K562 (cell line): ENCODE measurements around the gene MYB. TPM values are rescaled to one million over a fixed set of nuclear protein-coding genes. Genes with fewer than 3 reads are reported as not detected.
A peak's percentile ranks its signal among the peaks of the same experiment; 100 is the strongest.

Source experiments
- ATAC-seq: fragments of 200-7000 bp; cut with Tn5 transposase; 3 replicates; pipeline ENCODE4 v1.9.1; 2020; ENCODE audit warnings: moderate library complexity
- BruUV-seq: library from RNA; stranded (reverse); fragments of 400-500 nt; replicated peaks from 2 replicates; lab custom pipeline; 2021; lab: Mats Ljungman, UMichigan
- CTCF ChIA-PET: fragments of 300-600 bp; formaldehyde crosslinking; extraction: SDS; loops from one replicate; lab custom pipeline; 2021; ENCODE audit warnings: low intra/inter-chr PET ratio; lab: Yijun Ruan, JAX
- POLR2A ChIA-PET: fragments of 300-600, 350-650 bp; sonication (Branson Sonifier 250); formaldehyde crosslinking; extraction: SDS; loops from one replicate; lab custom pipeline; 2021; ENCODE audit warnings: antibody characterized with exemption, inconsistent platforms; lab: Yijun Ruan, JAX
- DNase-seq, 4 experiments: peaks; one replicate each; pipeline versions ENCODE4 v3.0.0 to v3.0.0-alpha.2; 2011 to 2018; ENCODE audit warnings: low spot score in 3 of 4, mixed read lengths in 3 of 4; ENCODE audit errors: extremely low read depth in 1 of 4
- FAIRE-seq: peaks from 2 replicates; lab custom pipeline; 2011; peaks lifted over from hg19 to GRCh38; lab: Jason Lieb, UNC
- H2AFZ ChIP-seq: 2 replicates; pipeline ENCODE4 v1.6.0; 2011; ENCODE audit warnings: low read depth, low read length, control low read depth, inconsistent platforms
- H3K27ac ChIP-seq: fragments of 200-600 bp; 3 replicates; pipeline ENCODE4 v1.8.0; 2011; ENCODE audit warnings: low read depth, mild to moderate bottlenecking, control low read depth, inconsistent platforms, low read length, moderate library complexity, mixed read lengths; ENCODE audit errors: extremely low read depth
- H3K27me3 ChIP-seq, 2 experiments: fragments of 300-600 bp in 1 of 2; 2 replicates in 1 of 2; 3 replicates in 1 of 2; pipeline versions ENCODE4 v1.6.0 to v1.8.0; 2011; ENCODE audit warnings: inconsistent platforms in 2 of 2, low read length in 2 of 2, mild to moderate bottlenecking in 1 of 2, mixed read lengths in 1 of 2, moderate library complexity in 1 of 2; ENCODE audit not compliant: control insufficient read depth in 2 of 2, insufficient read depth in 2 of 2
- H3K36me3 ChIP-seq: fragments of 300-600 bp; 3 replicates; pipeline ENCODE4 v1.8.0; 2011; ENCODE audit warnings: mild to moderate bottlenecking, low read length, inconsistent platforms; ENCODE audit not compliant: control insufficient read depth, insufficient read depth
- H3K4me1 ChIP-seq, 2 experiments: fragments of 200-600 bp in 1 of 2; replicated peaks in 1 of 2; 2 replicates in 1 of 2; 3 replicates in 1 of 2; pipeline versions ENCODE4 v1.5.1 to v1.8.0; 2011; ENCODE audit warnings: inconsistent platforms in 2 of 2, low read length in 2 of 2, mild to moderate bottlenecking in 1 of 2, mixed read lengths in 1 of 2, moderate library complexity in 1 of 2; ENCODE audit not compliant: control insufficient read depth in 2 of 2, insufficient read depth in 2 of 2
- H3K4me2 ChIP-seq: 2 replicates; pipeline ENCODE4 v1.6.1; 2011; ENCODE audit warnings: low read length, control low read depth, inconsistent platforms, mixed read lengths; ENCODE audit not compliant: insufficient read depth
- H3K4me3 ChIP-seq: fragments of 200-600 bp; sonication (generic), shearing (Covaris generic); 2 replicates; pipeline ENCODE4 v1.5.1; 2016; ENCODE audit warnings: control low read depth, inconsistent platforms
- H3K79me2 ChIP-seq: fragments of 200-600 bp; 3 replicates; pipeline ENCODE4 v1.8.0; 2011; ENCODE audit warnings: low read length, inconsistent platforms; ENCODE audit not compliant: control insufficient read depth, insufficient read depth
- H3K9ac ChIP-seq, 2 experiments: 2 replicates each; pipeline versions ENCODE4 v1.6.0 to v1.6.1; 2011; ENCODE audit warnings: low read depth in 2 of 2, low read length in 2 of 2, control low read depth in 1 of 2, inconsistent platforms in 1 of 2, mild to moderate bottlenecking in 1 of 2, mixed read lengths in 1 of 2; ENCODE audit not compliant: insufficient read depth in 1 of 2
- H3K9me1 ChIP-seq: one replicate; pipeline ENCODE4 v1.6.0; 2011; ENCODE audit warnings: inconsistent platforms, mild to moderate bottlenecking, low read length, moderate library complexity; ENCODE audit not compliant: control insufficient read depth, insufficient read depth
- H3K9me3 ChIP-seq: replicated peaks from 2 replicates; pipeline ENCODE4 v1.5.1; 2011; ENCODE audit warnings: low read depth, low read length, inconsistent platforms; ENCODE audit not compliant: control insufficient read depth, insufficient read depth
- H4K20me1 ChIP-seq: replicated peaks from 2 replicates; pipeline ENCODE4 v1.6.1; 2011; ENCODE audit warnings: low read length, inconsistent platforms, mixed read lengths; ENCODE audit not compliant: control insufficient read depth, insufficient read depth
- HDAC8 ChIP-seq: fragments of 450-650 bp; IDR thresholded peaks from 2 replicates; pipeline ENCODE4 v1.6.1; 2016; ENCODE audit warnings: mild to moderate bottlenecking, missing genetic modification characterization, moderate library complexity, missing compliant biosample characterization
- KLF16 ChIP-seq: IDR thresholded peaks from 2 replicates; pipeline ENCODE4 v1.6.1; 2016; ENCODE audit warnings: antibody characterized with exemption
- KLF6 ChIP-seq: fragments of 250-450 bp; sonication (Bioruptor Pico); IDR thresholded peaks from 2 replicates; pipeline ENCODE4 v1.4.0; 2020; ENCODE audit warnings: mild to moderate bottlenecking, moderate library complexity, borderline replicate concordance
- MECOM ChIP-seq: fragments of 250-450 bp; sonication (Bioruptor Pico); IDR thresholded peaks from 2 replicates; pipeline ENCODE4 v1.8.0; 2022; ENCODE audit warnings: inconsistent platforms
- POLR2A ChIP-seq: fragments of 450-650 bp; conservative IDR thresholded peaks from 2 replicates; pipeline ENCODE4 v1.6.1; 2016
- POLR2B ChIP-seq: fragments of 450-650 bp; IDR thresholded peaks from 2 replicates; pipeline ENCODE4 v1.6.1; 2018; ENCODE audit warnings: low read depth; ENCODE audit not compliant: partially characterized antibody
- RUNX1 ChIP-seq: sonication (generic); IDR thresholded peaks from 2 replicates; pipeline ENCODE4 v1.6.1; 2016; ENCODE audit warnings: antibody characterized with exemption, low read depth
- SMAD3 ChIP-seq: fragments of 450-650 bp; formaldehyde crosslinking; conservative IDR thresholded peaks from 2 replicates; pipeline ENCODE4 v1.4.0; 2020; ENCODE audit warnings: mild to moderate bottlenecking
- SRSF3 ChIP-seq: fragments of 200-400 bp; formaldehyde crosslinking; IDR thresholded peaks from 2 replicates; pipeline ENCODE4 v1.6.1; 2016; ENCODE audit warnings: mild to moderate bottlenecking, low read length, moderate library complexity; ENCODE audit not compliant: insufficient read depth
- SUPT5H ChIP-seq: fragments of 450-650 bp; IDR thresholded peaks from 2 replicates; pipeline ENCODE4 v1.6.1; 2016
- ZC3H11A ChIP-seq: IDR thresholded peaks from 2 replicates; pipeline ENCODE4 v1.6.1; 2012; ENCODE audit warnings: low read depth, low read length, improper control_type of control experiment
- ZNF184 ChIP-seq: sonication (generic); formaldehyde crosslinking; IDR thresholded peaks from 2 replicates; pipeline ENCODE4 v1.5.0; 2020; ENCODE audit warnings: missing genetic modification reagents
- ZNF282 ChIP-seq: sonication (generic); formaldehyde crosslinking; IDR thresholded peaks from 2 replicates; pipeline ENCODE4 v1.8.1; 2023; ENCODE audit warnings: missing genetic modification reagents
- ZNF311 ChIP-seq: fragments of 250-450 bp; sonication (Bioruptor Pico); IDR thresholded peaks from 2 replicates; pipeline ENCODE4 v1.4.0; 2020; ENCODE audit warnings: mild to moderate bottlenecking, moderate library complexity
- WGBS: fragments of 100-300 bp; shearing (Covaris generic); methylation state at CpG from one replicate; pipeline ENCODE4 v1.1.6; 2016; ENCODE audit warnings: low coverage, mixed read lengths; ENCODE audit not compliant: insufficient coverage; ENCODE audit errors: missing lambda C conversion rate; 5-methylcytosine and 5-hydroxymethylcytosine counted together
- in situ Hi-C: fragments of 300-500 bp; cut with MboI; formaldehyde crosslinking; loops from 4 replicates; pipeline ENCODE4 v1.15.0; 2018; ENCODE audit warnings: inconsistent platforms, mixed read lengths
- intact Hi-C: fragments of 100-400 bp; cut with micrococcal nuclease; formaldehyde crosslinking; loops from 2 replicates; pipeline ENCODE4 v1.14.2; 2022
- polyA plus RNA-seq, 8 experiments: library from polyadenylated mRNA; depleted of rRNA in 4 of 8; stranded (reverse) in 5 of 8; unstranded in 3 of 8; fragments of >200 nt; fragmentation: Nextera tagmentation in 2 of 8; fragmentation: Illumina TruSeq in 1 of 8; extraction: Ambion mirVana in 2 of 8; extraction: Trizol in 1 of 8; gene quantifications; 2 replicates each; pipeline versions ENCODE4 v1.2.1 to v1.2.3, GENCODE V29; 2011 to 2014; ENCODE audit warnings: inconsistent platforms in 1 of 8, missing spikeins in 1 of 8
- total RNA-seq, 7 experiments: library from RNA; depleted of rRNA in 6 of 7; stranded (reverse); fragments of >200 nt in 6 of 7; fragmentation: Illumina TruSeq in 2 of 7; extraction: Trizol in 2 of 7; gene quantifications; 2 replicates each; pipeline versions ENCODE4 v1.2.1 to v1.2.3, GENCODE V29; 2011 to 2021; ENCODE audit warnings: low replicate concordance in 1 of 7
- TF ChIP-seq, protein P1 (sequence below): fragments of 450-650 bp; IDR thresholded peaks from 2 replicates; pipeline ENCODE4 v1.6.1; 2016
- TF ChIP-seq, protein P2 (sequence below): fragments of 250-450 bp; sonication (Bioruptor Pico); IDR thresholded peaks from 2 replicates; pipeline ENCODE4 v1.4.0; 2020; ENCODE audit warnings: mild to moderate bottlenecking

MYB gene
- total and polyA plus RNA-seq, 9 of the 15 experiments (the other 6 are each of a cell fraction or from before 2014, with no cell fraction given), result 35.8 to 218 (median 140) TPM

DNA sequence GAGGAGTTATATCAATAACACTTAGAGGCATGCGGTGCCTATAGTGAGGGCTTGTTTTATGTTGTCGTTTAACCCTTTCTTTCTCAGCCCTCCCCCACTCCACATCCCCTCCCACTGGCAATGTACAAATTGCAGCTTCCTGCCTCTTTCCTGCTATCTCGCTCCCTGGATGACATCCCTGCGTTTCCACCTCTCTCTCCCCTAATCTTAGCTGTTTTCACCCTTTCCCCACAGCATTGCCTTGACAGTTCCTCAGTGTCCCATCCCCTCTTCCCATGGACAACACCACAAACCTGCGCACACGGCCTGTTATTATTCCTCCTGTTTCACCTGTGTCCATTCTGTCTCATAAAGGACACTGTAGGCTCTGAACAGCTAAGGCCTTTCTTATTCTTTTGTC lies 34.5 kb downstream of the MYB start:
- WGBS, result 79% methylated on average over 6 of the region's 6 CpGs
- H3K4me1 ChIP-seq, result no peaks in the 10 kb centered on the region; a peak in 1 of 5 replicates
- intact Hi-C loops, result loop anchor here (5.0 kb wide), 1 partner anchor 222 kb away; no protein-coding TSS in a partner anchor
- no peak overlapping the region for H3K9ac ChIP-seq
- no peaks in the 10 kb centered on the region for H3K27me3 ChIP-seq
- H2AFZ ChIP-seq, result no peak overlapping the region
- ATAC-seq (peak; percentile 14), FAIRE-seq (no peak), DNase-seq (no peak)
- H3K79me2 ChIP-seq, result 0 out of 3 replicates have a peak, but pooled peaks cover 9% of the 10 kb centered on the region
- no peaks in the 10 kb centered on the region for H4K20me1 ChIP-seq
- no peak overlapping the region for H3K4me3 ChIP-seq
- BruUV-seq, result no TSS peak
- TF ChIP-seq ZNF184 (CRISPR knock-in tag), result no peak
- TF ChIP-seq SUPT5H, result peak; percentile 57; the same call in 1 of the 2 replicates
- TF ChIP-seq HDAC8 (tag), result no peak
- peak; percentile 60; the same call in 1 of the 2 replicates for TF ChIP-seq POLR2A
- TF ChIP-seq POLR2B, result peak; percentile 40
- in situ Hi-C loops, result loop anchor here (10.0 kb wide), 1 partner anchor 209 kb away; no protein-coding TSS in a partner anchor
- ChIA-PET CTCF (no interaction called here), POLR2A (interaction anchor here (0.9 to 1.6 kb wide), 5 partner anchors 11 to 105 kb away, joined by 3 to 4 read pairs (median 3); no protein-coding TSS in a partner anchor)
- peaks cover 95% of the 10 kb centered on the region for H3K36me3 ChIP-seq
- H3K27ac ChIP-seq, result no peak overlapping the region
- H3K9me3 ChIP-seq, result no peaks in the 10 kb centered on the region
- H3K4me2 ChIP-seq, result no peak overlapping the region
- H3K9me1 ChIP-seq, result no peaks in the 10 kb centered on the region

DNA sequence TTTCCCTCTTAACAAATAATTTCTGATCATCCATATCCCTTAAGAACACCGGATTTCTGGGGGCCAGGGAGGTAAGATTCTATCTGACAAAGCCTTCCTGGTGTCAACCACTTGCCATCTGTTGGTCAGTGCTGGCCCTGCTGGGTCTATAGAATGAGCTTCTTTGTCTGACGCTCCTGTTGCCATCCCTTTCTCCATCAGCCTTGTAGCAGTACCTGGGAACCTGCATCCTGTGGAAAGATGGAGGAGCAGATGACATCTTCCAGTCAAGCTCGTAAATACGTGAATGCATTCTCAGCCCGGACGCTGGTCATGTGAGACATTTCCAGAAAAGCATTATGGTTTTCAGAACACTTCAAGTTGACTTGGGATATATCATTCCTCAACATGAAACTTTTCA lies 36.6 kb downstream of the MYB start:
- BruUV-seq, result no TSS peak
- no peaks in the 10 kb centered on the region for H3K27me3 ChIP-seq
- WGBS, result 89% methylated on average over 6 of the region's 6 CpGs
- H3K9me1 ChIP-seq, result no peaks in the 10 kb centered on the region
- FAIRE-seq, result no peak
- peaks cover 84% of the 10 kb centered on the region for H3K36me3 ChIP-seq
- in situ Hi-C loops (loop anchor here (10.0 kb wide), 1 partner anchor 207 kb away; no protein-coding TSS in a partner anchor), intact Hi-C loops (loop anchor here (5.0 kb wide), 1 partner anchor 220 kb away; no protein-coding TSS in a partner anchor)
- no peak overlapping the region for H3K27ac ChIP-seq
- ChIA-PET CTCF (no interaction called here), POLR2A (interaction anchor here (0.6 to 1.3 kb wide), 3 partner anchors 8 to 181 kb away, joined by 3 to 5 read pairs (median 3); no protein-coding TSS in a partner anchor)
- H3K4me1 ChIP-seq, result no peaks in the 10 kb centered on the region; a peak in 1 of 5 replicates
- H3K9me3 ChIP-seq, result no peaks in the 10 kb centered on the region; the same call in 1 of the 2 replicates
- H3K4me2 ChIP-seq, result no peak overlapping the region
- ATAC-seq, result no peak
- H2AFZ ChIP-seq, result no peak overlapping the region
- no peaks in the 10 kb centered on the region for H3K79me2 ChIP-seq
- no peak overlapping the region for H3K4me3 ChIP-seq
- H3K9ac ChIP-seq, result no peak overlapping the region
- DNase-seq, result no peak
- H4K20me1 ChIP-seq, result no peaks in the 10 kb centered on the region
- no peak for TF ChIP-seq ZC3H11A
- 0 out of 2 replicates have a peak, but pooled peaks have one; percentile 25 for TF ChIP-seq SMAD3
- TF ChIP-seq, protein P1, sequence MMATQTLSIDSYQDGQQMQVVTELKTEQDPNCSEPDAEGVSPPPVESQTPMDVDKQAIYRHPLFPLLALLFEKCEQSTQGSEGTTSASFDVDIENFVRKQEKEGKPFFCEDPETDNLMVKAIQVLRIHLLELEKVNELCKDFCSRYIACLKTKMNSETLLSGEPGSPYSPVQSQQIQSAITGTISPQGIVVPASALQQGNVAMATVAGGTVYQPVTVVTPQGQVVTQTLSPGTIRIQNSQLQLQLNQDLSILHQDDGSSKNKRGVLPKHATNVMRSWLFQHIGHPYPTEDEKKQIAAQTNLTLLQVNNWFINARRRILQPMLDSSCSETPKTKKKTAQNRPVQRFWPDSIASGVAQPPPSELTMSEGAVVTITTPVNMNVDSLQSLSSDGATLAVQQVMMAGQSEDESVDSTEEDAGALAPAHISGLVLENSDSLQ, result no peak
- TF ChIP-seq, protein P2, sequence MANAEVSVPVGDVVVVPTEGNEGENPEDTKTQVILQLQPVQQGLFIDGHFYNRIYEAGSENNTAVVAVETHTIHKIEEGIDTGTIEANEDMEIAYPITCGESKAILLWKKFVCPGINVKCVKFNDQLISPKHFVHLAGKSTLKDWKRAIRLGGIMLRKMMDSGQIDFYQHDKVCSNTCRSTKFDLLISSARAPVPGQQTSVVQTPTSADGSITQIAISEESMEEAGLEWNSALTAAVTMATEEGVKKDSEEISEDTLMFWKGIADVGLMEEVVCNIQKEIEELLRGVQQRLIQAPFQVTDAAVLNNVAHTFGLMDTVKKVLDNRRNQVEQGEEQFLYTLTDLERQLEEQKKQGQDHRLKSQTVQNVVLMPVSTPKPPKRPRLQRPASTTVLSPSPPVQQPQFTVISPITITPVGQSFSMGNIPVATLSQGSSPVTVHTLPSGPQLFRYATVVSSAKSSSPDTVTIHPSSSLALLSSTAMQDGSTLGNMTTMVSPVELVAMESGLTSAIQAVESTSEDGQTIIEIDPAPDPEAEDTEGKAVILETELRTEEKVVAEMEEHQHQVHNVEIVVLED (CRISPR knock-in tag), result no peak
- no peak for TF ChIP-seq SRSF3
- TF ChIP-seq ZNF311, result peak; percentile 77
- 0 out of 2 replicates have a peak, but pooled peaks have one; percentile 46 for TF ChIP-seq RUNX1
- peak; percentile 50; the same call in 1 of the 2 replicates for TF ChIP-seq KLF6 (CRISPR knock-in tag)
- no peak for TF ChIP-seq KLF16
- peak; percentile 17; the same call in 1 of the 2 replicates for TF ChIP-seq MECOM
- no peak for TF ChIP-seq ZNF282 (CRISPR knock-in tag)
